22Rv1 (cell line): ENCODE results near the gene SUN5.

ENCODE experiments used
- H3K27ac ChIP-seq: fragments of 450-650 bp; 2 replicates; pipeline ENCODE4 v1.5.1; 2017
- ZFX ChIP-seq: fragments of 450-650 bp; IDR thresholded peaks from 2 replicates; pipeline ENCODE4 v1.6.1; 2017; ENCODE audit warnings: antibody characterized with exemption, borderline replicate concordance
- TF ChIP-seq, protein P1 (sequence below): fragments of 450-650 bp; IDR thresholded peaks from 2 replicates; pipeline ENCODE4 v1.5.1; 2017; ENCODE audit warnings: mild to moderate bottlenecking

SUN5 gene

DNA sequence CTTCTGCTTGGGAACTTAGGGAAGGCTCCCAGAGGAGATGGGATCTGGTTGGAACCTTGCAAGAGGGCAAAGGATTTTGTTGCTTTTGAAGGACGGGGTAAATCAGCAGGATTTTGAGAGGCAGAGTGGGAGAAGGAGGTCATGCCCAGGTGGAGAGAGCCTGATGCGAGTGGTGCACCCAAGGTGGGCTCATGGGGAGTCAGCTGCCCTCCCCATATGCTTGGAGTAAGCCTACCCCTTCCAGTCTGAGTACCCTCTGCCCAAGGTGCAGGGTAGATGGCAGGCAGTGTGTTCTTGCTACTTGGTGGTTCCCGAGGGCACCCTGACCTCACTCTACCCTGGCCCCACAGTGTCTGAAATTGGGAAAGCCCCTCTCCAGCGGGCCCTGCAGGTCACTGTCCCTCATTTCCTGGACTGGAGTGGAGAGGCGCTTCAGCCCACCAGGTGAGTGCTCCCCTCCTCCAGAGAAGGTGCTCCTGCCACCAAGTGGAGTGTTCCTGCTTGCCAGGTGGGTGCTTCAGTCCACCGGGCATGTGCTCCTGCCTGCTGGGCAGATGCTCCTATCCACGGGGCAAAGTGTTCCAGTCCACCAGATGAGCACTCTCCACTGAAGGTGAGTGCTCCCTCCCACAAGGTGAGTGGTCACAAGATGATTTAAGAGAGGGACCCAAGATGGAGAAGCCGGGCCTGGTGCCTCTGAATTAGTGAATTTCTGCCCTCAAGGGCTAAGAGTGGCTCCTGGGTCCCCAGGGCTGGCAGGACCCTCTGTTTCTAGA is 6.6 kb upstream of the SUN5 start:
- TF ChIP-seq ZFX, result no peak
- TF ChIP-seq, protein P1, sequence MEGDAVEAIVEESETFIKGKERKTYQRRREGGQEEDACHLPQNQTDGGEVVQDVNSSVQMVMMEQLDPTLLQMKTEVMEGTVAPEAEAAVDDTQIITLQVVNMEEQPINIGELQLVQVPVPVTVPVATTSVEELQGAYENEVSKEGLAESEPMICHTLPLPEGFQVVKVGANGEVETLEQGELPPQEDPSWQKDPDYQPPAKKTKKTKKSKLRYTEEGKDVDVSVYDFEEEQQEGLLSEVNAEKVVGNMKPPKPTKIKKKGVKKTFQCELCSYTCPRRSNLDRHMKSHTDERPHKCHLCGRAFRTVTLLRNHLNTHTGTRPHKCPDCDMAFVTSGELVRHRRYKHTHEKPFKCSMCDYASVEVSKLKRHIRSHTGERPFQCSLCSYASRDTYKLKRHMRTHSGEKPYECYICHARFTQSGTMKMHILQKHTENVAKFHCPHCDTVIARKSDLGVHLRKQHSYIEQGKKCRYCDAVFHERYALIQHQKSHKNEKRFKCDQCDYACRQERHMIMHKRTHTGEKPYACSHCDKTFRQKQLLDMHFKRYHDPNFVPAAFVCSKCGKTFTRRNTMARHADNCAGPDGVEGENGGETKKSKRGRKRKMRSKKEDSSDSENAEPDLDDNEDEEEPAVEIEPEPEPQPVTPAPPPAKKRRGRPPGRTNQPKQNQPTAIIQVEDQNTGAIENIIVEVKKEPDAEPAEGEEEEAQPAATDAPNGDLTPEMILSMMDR, result no peak
- no peak overlapping the region for H3K27ac ChIP-seq

DNA sequence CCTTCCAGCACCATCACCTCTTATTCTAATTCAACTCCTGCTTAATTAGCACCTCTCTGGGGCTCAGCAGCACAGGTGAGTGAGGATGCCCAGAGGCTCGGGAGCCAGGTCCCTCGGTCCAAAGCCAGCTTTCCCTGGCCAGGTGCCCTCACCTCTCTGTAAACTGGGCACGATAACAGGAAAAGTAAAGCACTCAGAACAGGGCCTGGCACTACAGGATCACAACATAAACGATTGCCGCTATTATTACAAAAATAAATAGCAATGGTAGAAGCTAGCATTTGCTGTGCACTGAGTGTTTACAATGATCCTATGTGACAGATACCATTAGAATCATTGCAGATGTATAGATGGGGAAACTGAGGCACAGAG is 5.9 kb upstream of the SUN5 start:
- H3K27ac ChIP-seq, result no peak overlapping the region
- TF ChIP-seq ZFX, result no peak
- TF ChIP-seq, protein P1, result no peak

DNA sequence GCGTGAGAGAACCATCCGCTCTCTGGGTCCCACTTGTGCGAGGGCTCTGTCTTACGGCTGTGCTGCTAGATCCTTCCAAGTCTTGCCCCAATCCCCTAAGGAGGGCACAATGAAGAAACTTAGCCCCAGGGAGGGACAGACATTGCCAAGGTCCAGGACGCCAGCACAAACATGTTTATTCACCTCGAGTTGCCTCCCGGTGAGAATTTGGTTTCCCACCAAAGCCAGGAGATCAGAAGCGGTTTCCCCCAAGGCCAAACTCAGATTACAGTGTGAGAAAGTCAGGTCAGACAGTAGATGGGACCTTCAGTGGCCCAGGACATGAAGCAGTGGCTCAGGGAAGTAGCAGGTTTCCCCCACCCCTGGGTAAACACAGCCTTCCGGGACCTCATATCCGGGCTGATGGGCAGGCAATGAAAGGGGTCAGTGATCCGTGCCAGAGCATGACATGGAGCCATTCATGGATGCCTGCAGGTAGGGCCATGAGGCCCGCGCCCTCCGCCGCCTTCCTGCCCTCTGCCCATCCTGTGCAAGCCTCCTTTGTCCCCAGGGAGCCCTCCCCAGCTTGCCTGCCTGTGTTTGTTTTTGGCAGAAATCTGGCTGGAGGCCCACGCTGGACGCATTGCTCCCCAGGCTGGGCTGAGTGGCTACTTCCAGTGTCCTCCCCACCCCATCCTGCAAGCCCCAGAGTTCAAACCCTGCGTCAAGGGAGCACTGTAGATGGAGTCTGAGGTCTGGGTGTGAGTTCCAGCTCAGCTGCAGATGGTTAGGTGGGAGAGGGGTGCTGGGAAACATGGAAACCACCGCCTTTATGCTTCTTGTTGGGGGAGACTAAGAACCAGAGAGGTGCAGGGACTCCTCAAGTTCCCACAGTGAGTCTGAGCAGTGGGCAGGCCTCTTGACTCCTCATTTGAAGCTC is 5.2 kb upstream of the SUN5 start:
- H3K27ac ChIP-seq, result no peak overlapping the region
- TF ChIP-seq, protein P1, result no peak
- no peak for TF ChIP-seq ZFX

DNA sequence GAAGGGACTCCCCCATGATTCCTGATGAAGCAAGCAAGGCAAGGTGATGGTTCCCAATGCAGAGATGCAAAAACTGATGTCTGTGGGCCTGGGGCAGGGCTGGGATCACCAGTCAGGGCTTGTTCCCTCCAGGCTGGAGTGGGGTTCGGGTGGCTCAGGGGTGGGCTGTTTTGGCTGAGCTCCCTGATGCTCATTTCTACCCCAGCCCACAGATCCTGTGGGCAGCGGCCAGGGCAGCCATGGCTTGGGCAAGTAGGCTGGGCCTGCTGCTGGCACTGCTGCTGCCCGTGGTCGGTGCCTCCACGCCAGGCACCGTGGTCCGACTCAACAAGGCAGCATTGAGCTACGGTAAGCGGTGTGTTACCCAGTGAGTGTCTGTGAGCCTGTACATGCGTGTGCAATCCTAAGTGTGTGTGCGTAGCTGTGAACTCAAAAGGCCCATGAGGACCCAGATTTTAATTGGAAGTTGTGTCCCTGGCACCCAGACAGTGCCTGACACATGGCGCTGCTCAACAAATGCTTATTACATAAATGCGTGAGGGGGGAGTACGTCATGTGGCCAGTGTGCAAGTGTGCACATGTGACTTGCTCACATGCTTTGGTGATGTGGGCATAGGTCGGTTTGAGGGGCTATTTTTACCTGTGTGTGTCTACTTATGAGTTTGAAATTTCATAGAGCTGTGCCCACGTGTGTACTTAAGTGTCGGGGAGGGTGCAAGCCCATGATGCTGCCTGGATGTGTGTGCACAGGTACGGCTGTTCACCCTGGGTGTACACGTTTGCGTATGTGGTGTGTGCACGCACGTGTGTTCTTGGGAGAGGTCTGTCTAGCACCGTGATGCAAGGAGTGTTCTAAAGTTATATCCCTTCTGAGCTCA is 4.3 kb upstream of the SUN5 start:
- TF ChIP-seq, protein P1, result no peak
- no peak for TF ChIP-seq ZFX
- H3K27ac ChIP-seq, result no peak overlapping the region

DNA sequence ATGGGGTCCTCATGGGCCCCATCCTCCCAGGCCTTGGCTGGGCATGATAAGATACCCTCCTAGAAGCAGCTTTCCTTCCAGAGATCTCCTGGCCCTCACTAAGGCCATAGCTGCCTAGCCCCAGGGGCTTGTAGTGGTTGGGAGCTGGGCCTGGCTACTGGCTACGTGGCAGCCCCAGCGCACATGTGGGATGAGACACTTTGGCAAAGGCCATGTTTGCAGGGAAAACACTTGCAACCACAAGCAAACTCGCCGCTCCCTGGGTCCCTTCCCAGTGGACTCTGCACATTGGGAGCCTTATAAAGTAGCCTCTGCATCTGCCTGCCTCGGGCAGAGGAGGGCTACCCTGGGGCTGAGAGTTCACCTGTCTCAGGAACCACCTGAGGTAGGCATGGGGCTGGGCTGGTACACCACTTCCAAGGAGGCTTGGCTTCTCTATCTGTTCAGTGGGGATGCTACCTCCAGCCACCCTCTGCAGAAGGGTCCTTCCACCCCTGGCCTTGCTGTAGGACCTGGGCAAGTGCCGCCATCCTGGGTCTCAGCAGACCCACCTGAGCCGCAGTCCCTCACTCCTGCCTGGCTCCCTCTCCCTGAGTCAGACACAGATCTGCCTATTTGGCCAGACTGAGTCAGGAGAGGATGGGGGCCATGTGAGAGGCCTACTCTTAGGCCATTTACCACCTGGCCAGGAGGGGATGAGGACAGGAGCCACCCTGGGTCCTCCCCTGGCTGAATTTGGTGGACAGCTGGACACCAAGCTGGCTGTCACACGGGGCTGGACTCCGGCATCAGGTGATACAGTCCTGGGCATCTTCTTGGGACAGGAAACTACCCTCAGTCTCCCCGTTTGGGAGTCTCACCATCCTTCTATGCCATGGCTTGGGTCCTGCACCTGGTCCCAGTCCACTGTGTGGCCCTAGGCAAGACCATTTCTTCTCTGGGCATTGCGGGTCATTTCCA is 3.4 kb upstream of the SUN5 start, which contains the start of gene BPIFB2:
Gene BPIFB2, plus strand, starts transcription at position 329 of the 960 bp plus-strand sequence. CDS start 871 bp downstream, outside the sequence.
- TF ChIP-seq, protein P1, result no peak
- no peak for TF ChIP-seq ZFX
- H3K27ac ChIP-seq, result no peak within 1 kb of the TSS

DNA sequence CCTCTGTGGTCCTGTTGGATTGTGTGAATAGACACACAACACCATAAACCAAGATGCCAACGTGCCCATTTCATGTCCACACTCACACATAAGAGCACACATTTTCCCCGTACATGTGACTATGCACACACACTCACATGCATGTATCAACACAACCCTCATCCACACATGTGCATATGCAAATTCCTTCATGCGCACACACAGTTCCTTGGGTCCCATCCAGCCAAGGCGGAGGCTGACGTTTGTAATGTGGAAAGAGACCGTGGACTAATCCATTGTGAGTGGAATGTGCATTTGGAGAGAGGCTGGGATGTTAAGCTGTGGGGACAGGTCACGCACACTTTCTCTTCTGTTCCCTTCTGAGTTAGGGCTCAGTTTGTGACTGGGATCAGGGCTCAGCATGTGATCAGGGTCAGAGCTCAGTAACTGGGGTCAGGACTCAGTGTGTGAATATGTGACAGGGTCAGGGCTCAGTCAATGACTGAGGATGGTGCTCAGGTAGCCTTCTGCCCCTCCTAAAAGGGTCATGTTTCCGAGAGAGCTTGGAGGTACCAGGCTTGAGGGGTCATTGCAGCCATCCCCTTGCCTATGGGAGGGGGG is 2.6 kb upstream of the SUN5 start:
- no peak for TF ChIP-seq ZFX
- TF ChIP-seq, protein P1, result no peak
- H3K27ac ChIP-seq, result no peak overlapping the region
